HG03064 (cell line): Measurements from ENCODE around the gene TMEM109.

Source experiments
- ATAC-seq: cut with Tn5 transposase; IDR thresholded peaks from one replicate; pipeline ENCODE4 v1.9.1; 2021; ENCODE audit warnings: low read depth; ENCODE audit not compliant: unreplicated experiment

TMEM109 gene

DNA sequence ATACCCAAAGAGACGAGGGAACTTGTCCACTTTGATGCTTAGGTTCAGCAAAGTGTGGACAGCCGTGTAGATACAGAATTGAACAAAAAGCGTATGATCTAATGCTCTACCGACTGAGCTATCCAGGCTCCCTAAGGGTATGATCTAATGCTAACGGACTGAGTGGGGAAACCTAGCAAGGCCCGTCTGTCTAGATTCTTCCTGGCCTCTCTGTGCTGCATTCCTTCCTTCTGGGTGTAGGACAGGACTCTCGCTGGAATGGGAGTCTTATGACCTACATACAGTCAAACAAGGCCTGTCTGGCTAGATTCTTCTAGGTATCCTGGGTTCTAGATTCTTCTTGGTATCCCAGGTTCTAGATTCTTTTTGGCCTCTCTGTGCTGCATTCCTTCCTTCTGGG is 46.4 kb downstream of the TMEM109 start:
- no peak for ATAC-seq

DNA sequence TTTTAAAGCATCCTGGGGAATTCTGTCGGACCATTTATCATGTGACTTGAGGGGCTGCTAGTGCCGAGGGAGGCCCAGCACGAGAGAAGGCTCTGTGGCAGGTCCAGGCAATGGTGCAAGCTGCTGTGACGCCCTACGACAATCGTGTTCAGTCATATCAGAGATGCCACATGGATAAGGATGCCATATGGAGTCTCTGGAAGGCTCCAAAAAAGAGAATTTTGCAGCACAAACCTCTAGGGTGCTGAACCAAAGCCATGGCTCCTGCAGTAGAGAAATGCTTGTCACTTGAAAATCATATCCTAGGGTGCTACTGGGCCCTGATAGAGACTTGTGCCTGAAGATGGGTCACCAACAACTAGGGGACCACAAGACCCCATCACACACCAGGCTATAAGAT is 50.8 kb downstream of the TMEM109 start:
- no peak for ATAC-seq

- no peak for ATAC-seq
These were observed 52.9 kb downstream of the TMEM109 start for GRCh38 chr11:60966890-60967289.

DNA sequence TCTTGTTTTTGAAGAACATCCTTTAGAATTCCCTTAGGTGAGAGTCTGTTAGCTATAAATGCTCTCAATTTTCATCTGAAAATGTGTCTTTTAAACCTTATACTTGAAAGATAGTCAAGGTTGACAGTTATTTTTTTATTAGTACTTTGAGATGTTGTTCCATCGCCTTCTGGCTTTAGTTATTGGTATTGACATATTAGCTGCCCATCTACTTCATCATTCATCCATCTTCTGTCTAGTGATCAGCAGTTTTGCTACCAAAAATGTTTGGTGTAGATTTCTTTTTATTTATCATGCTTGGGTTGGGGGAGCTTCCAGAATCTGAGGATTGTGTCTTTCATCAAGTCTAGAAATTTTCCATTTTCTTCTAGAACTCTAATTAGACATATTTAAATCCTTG is 54.3 kb downstream of the TMEM109 start:
- ATAC-seq: no peak

GRCh38 chr11:60970369-60970774 is 56.4 kb downstream of the TMEM109 start:
- ATAC-seq: no peak

DNA sequence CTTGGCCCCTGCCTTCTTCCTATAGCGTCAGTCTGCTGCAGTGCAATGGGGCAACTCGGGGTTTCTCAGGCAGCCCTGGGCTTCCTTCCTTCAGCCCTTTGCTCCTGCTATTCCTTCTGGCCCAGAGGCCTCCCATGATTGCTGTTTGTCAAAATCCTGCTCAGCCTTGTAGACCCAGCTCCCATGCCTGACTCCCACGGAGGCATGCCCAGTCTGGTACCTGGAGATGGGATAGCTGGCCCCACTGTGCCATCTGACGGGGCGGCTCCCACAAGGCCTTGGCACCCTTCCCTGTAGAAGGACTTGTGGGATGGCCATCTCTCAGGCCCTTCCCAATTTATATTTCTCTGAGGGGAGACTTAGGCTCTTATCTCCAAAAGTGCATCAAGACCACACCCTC is 56.9 kb downstream of the TMEM109 start:
- ATAC-seq: no peak

DNA sequence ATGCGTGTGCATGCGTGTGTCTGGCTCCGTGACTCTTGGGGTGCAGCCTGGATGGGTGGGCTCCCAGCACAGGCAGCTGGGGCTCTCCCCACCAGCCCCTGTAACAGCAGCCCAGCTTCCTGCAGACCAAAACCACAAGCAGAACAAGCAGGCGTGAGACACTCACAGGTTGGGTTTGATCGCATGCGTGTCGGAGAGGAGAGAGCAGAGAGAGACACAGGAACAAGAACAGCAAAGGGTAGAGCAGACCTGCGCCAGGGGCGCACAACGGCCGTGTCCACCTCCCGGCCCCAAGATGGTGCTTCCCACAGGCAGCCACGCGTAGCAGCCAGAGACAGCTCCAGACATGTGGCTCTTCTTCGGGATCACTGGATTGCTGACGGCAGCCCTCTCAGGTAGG is 57.6 kb downstream of the TMEM109 start, which contains the start of gene CD6:
Gene CD6, plus strand, starts transcription at position 161 of the 400 bp plus-strand sequence. Its CDS starts 186 bp downstream, at position 347.
- ATAC-seq: no peak

GRCh38 chr11:60972182-60973030 is 58.4 kb downstream of the TMEM109 start:
- ATAC-seq: no peak
